GM04504 (cell line): Measurements from ENCODE around the gene ZMYM4.

Experiments used
- DNase-seq: peaks from one replicate; pipeline ENCODE4 v3.0.0-alpha.2; 2012; ENCODE audit warnings: low read depth

The ZMYM4 gene

GRCh38 chr1:35406103-35406502 is 137.6 kb downstream of the ZMYM4 start:
- DNase-seq = no peak

GRCh38 chr1:35407743-35408142 is 139.2 kb downstream of the ZMYM4 start:
- no peak for DNase-seq

- DNase-seq = no peak
Measured at GRCh38 chr1:35408925-35409324, 140.4 kb downstream of the ZMYM4 start.

GRCh38 chr1:35426097-35426586 is 157.6 kb downstream of the ZMYM4 start:
- DNase-seq = no peak

- no peak for DNase-seq
Measured at GRCh38 chr1:35428360-35428759, 159.9 kb downstream of the ZMYM4 start.

GRCh38 chr1:35430762-35431161 is 162.3 kb downstream of the ZMYM4 start:
- no peak for DNase-seq

- DNase-seq = no peak
Measured at GRCh38 chr1:35431173-35431599, 162.7 kb downstream of the ZMYM4 start.

GRCh38 chr1:35432231-35432630 is 163.7 kb downstream of the ZMYM4 start:
- no peak for DNase-seq

GRCh38 chr1:35433714-35434113 is 165.2 kb downstream of the ZMYM4 start:
- no peak for DNase-seq

GRCh38 chr1:35434703-35435102 is 166.2 kb downstream of the ZMYM4 start:
- no peak for DNase-seq

- DNase-seq = no peak
Measured at GRCh38 chr1:35436078-35436477, 167.6 kb downstream of the ZMYM4 start.

GRCh38 chr1:35437200-35437599 is 168.7 kb downstream of the ZMYM4 start:
- DNase-seq = no peak

- DNase-seq = no peak
Measured at GRCh38 chr1:35439626-35440025, 171.1 kb downstream of the ZMYM4 start.

GRCh38 chr1:35441926-35442579 is 173.5 kb downstream of the ZMYM4 start:
- DNase-seq = no peak

- DNase-seq = no peak
Measured at GRCh38 chr1:35442734-35443133, 174.2 kb downstream of the ZMYM4 start.

GRCh38 chr1:35443768-35444518 is 175.4 kb downstream of the ZMYM4 start:
- no peak for DNase-seq

GRCh38 chr1:35444519-35444774 is 175.9 kb downstream of the ZMYM4 start:
- no peak for DNase-seq

- DNase-seq = no peak
Measured at GRCh38 chr1:35447278-35447677, 178.8 kb downstream of the ZMYM4 start.

- DNase-seq = peak; percentile 93
Measured at GRCh38 chr1:35448344-35448801, 179.9 kb downstream of the ZMYM4 start.

- peak; percentile 95 for DNase-seq
Measured at GRCh38 chr1:35449334-35450008, 181.0 kb downstream of the ZMYM4 start.

- DNase-seq = peak; percentile 68
Measured at GRCh38 chr1:35451125-35451528, 182.6 kb downstream of the ZMYM4 start.

- peak; percentile 78 for DNase-seq
Measured at GRCh38 chr1:35452106-35452774, 183.7 kb downstream of the ZMYM4 start.

GRCh38 chr1:35453031-35453430 is 184.5 kb downstream of the ZMYM4 start:
- DNase-seq = no peak
